IgD-negative memory B cell (primary cell): ENCODE measurements around the gene IWS1. TPM values are rescaled to one million over a fixed set of nuclear protein-coding genes. Genes with fewer than 3 reads are reported as not detected.
"Not testable (repeated sequence)": the region's sequence is repeated elsewhere in the genome, so short reads cannot be mapped to it uniquely, and the experiment has no call there.

Experiments used
- H3K27ac Mint-ChIP-seq, 3 donors: one replicate each; pipeline ENCODE4 v1.8.0; 2020 to 2022; ENCODE audit warnings: mild to moderate bottlenecking in 3 of 3, mixed read lengths in 3 of 3, moderate library complexity in 1 of 3
- H3K27me3 Mint-ChIP-seq: one replicate; pipeline ENCODE4 v1.8.0; 2021; ENCODE audit warnings: mixed read lengths
- H3K36me3 Mint-ChIP-seq: one replicate; pipeline ENCODE4 v1.8.0; 2020; ENCODE audit warnings: mild to moderate bottlenecking, mixed read lengths
- H3K4me1 Mint-ChIP-seq, 3 donors: one replicate each; pipeline ENCODE4 v1.8.0; 2020 to 2022; ENCODE audit warnings: mixed read lengths in 3 of 3, mild to moderate bottlenecking in 1 of 3
- H3K4me3 Mint-ChIP-seq, 4 donors: one replicate each; pipeline ENCODE4 v1.8.0; 2020 to 2022; ENCODE audit warnings: mild to moderate bottlenecking in 4 of 4, mixed read lengths in 4 of 4, moderate library complexity in 3 of 4
- H3K9me3 Mint-ChIP-seq, 3 donors: one replicate each; pipeline ENCODE4 v1.8.0; 2020 to 2021; ENCODE audit warnings: mixed read lengths in 3 of 3, mild to moderate bottlenecking in 1 of 3
- polyA plus RNA-seq: library from polyadenylated mRNA; unstranded; fragments of 300-500 nt; fragmentation: Illumina TruSeq; gene quantifications from one replicate; pipeline ENCODE4 v1.2.3, GENCODE V29; 2021

Gene IWS1
- polyA plus RNA-seq, 1 donor from 2014 or later: 30.0 TPM

DNA sequence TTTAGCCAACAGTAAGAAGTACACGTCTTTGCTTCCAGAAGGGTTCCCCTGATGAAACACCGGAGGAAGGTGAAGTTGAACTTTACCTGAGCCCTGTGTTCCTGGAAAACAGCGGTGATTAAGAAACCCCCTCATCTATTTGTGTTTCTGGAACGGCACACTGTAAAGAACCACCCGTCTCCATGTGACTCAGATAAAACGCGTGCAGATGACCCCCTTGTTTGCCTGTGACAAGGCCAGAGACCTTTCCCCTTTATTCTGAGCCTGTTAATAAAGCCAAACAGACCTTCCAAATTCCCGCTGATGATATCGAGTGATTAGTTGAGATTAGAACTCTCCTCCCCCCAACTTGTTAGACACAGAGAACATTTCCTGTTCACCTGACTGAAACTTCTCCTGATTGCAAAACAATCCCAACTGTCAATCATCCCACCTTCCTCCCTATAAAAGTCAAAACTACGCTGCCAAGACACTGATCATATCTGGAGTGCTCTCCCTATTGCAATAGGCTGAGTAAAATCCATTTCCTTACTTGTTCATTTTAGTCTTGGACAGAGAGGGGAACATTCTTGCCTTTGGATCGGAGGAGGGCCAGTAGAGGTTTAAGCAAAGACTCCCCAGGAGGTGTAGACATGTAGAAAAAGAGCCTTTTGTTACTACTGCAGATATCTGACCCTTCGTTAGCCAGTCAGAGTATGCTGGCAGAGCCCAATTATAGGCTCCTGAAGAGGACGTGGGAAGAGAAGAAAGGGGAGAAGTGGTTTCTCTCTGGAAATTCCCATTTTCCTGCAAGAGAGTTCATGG lies 914 bp upstream of the IWS1 start:
- no peaks in the 10 kb centered on the region for H3K27me3 Mint-ChIP-seq
- H3K36me3 Mint-ChIP-seq: no peaks in the 10 kb centered on the region
- H3K4me3 Mint-ChIP-seq: peak overlapping the region; percentile 96 to 100 (median 98)
- H3K27ac Mint-ChIP-seq: peak overlapping the region; percentile 99 to 100 (median 100)
- H3K4me1 Mint-ChIP-seq: peaks cover 20 to 25% (median 23%) of the 10 kb centered on the region in 3 donors
- H3K9me3 Mint-ChIP-seq: peaks cover 0 to 2% (median 0%) of the 10 kb centered on the region in 3 donors

DNA sequence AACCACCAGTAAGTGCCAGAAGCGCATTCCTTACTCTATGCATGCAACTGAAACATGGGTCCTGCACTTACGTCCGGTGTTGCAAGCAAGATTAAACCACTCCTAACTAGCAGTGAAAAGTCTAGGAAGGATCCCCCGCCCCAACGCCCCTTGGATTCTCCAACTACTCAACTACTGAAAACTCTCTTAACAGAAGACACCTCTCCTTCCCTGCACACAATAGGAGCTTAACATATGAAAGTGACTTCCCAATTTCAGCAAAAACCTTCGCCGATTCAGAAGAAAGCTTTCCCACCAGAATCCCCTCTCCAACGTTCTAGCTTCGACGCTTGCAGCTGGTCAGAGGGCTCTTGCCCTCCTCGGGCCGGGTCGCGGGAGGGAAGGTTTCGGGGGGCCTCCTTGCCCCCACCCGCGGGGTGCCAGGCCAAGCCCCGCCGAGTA lies 578 bp downstream of the IWS1 start:
- Mint-ChIP-seq H3K4me1 (peaks cover 23 to 26% (median 26%) of the 10 kb centered on the region in 3 donors), H3K9me3 (peaks cover 0 to 2% (median 0%) of the 10 kb centered on the region in 3 donors), H3K4me3 (peak overlapping the region; percentile 96 to 100 (median 98)), H3K27me3 (no peaks in the 10 kb centered on the region), H3K27ac (peak overlapping the region; percentile 99 to 100 (median 100)), H3K36me3 (peaks cover 3% of the 10 kb centered on the region)

DNA sequence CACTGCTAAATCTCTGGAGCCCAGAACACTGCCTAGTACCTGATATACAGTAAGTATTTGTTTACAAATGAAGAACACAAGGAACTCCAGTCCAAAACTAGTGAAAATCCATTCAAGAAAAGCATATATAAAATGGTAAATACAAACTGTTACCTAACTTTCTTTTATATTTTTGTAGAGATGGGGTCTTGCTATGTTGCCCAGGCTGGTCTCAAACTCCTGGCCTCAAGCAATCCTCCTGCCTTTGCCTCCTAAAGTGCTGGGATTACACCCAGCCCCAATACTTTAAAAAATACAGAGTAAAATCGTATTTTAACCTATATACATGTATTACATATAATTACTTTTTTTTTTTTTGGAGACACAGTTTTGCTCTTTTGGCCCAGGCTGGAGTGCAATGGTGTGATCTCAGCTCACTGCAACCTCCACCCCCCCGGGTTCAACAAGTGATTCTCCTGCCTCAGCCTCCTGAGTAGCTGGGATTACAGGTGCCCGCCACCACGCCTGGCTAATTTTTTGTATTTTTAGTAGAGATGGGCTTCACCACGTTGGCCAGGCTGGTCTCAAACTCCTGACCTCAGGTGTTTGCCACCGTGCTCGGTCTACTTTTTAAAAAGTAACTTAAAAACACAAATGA lies 2.0 kb downstream of the IWS1 start:
- H3K9me3 Mint-ChIP-seq, H3K36me3 Mint-ChIP-seq, H3K27me3 Mint-ChIP-seq: not testable (repeated sequence)
- Mint-ChIP-seq H3K27ac (peak overlapping the region in 1 of 3 donors; percentile 21), H3K4me3 (peak overlapping the region in 3 of 4 donors; percentile 71 to 74 (median 72)), H3K4me1 (peaks cover 27 to 32% (median 29%) of the 10 kb centered on the region in 3 donors)

DNA sequence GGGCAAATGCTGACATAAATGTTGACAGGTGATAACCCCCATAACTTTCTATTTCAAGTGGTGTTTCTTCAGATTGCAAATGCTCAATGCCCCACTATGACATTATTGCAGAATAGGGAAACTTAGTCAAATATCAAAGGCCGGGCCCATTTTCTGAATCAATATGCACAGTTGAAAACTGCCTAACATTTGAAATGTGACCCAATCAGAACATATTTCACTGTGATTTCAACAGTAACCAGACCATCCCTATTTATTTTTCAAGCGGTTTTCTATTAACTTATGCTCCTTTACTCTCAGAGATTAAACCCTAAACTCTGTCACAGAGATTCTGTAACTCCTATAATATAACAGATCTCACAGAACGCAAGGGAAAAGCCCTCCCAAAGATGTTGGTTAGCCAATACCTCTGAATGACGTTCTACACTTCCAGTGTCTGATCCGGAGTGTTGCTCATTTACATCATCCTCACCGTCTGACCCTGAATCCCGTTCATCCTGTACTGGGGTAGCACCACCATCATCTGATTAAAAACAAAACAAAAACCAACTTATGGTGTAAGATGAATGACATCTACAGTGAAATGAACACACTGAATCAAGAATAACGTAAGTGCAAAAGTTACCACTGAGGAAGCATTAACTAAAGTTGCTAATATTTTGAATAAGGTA lies 2.9 kb downstream of the IWS1 start:
- H3K27me3 Mint-ChIP-seq: no peaks in the 10 kb centered on the region
- peak overlapping the region in 2 of 3 donors; percentile 21 to 45 for H3K27ac Mint-ChIP-seq
- H3K36me3 Mint-ChIP-seq: peaks cover 5% of the 10 kb centered on the region
- peaks cover 27 to 32% (median 29%) of the 10 kb centered on the region in 3 donors for H3K4me1 Mint-ChIP-seq
- H3K9me3 Mint-ChIP-seq: no peaks in the 10 kb centered on the region
- peak overlapping the region in 3 of 4 donors; percentile 71 to 74 (median 72) for H3K4me3 Mint-ChIP-seq

DNA sequence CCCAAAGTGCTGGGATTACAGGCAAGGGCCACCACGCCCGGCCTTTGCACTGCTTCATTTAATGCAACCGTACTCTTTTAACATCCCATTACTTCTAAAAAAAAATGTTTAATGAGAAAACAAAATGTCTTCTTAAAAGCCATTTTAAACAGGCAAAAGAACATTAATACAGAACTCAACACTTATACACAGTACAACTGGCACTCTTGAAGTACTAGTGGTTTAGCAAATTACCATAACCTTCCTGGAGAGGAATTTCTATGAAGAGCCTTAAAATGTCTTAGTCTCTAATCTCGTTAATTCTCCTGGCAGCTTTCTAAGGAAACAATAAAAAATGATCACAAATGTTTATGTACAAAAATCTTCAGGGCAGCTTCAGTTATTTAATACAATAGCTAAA lies 5.9 kb downstream of the IWS1 start:
- H3K27ac Mint-ChIP-seq: no peak overlapping the region
- peaks cover 16% of the 10 kb centered on the region for H3K36me3 Mint-ChIP-seq
- peaks cover 23 to 36% (median 29%) of the 10 kb centered on the region in 3 donors for H3K4me1 Mint-ChIP-seq
- no peaks in the 10 kb centered on the region for H3K27me3 Mint-ChIP-seq
- H3K4me3 Mint-ChIP-seq: no peak overlapping the region
- H3K9me3 Mint-ChIP-seq: no peaks in the 10 kb centered on the region

DNA sequence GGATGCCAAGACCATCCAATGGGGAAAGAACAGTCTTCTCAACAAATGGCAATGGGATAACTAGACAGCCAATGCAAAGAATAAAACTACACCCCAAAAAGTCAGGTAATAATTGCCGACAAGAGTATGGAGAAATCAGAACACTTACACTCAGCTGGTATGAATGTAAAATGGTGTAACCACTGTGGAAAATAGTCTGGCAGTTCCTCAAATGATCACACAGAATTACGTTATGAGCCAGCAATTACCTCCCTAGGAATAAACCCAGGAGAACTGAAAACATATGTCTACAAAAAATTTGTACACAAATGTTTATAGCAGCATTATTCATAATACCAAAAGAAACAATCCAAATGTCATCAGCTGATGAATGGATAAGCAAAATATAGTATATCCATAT lies 8.8 kb downstream of the IWS1 start:
- peaks cover 25 to 38% (median 30%) of the 10 kb centered on the region in 3 donors for H3K4me1 Mint-ChIP-seq
- no peak overlapping the region for H3K4me3 Mint-ChIP-seq
- H3K27ac Mint-ChIP-seq: no peak overlapping the region
- H3K27me3 Mint-ChIP-seq: no peaks in the 10 kb centered on the region
- peaks cover 18% of the 10 kb centered on the region for H3K36me3 Mint-ChIP-seq
- no peaks in the 10 kb centered on the region for H3K9me3 Mint-ChIP-seq

DNA sequence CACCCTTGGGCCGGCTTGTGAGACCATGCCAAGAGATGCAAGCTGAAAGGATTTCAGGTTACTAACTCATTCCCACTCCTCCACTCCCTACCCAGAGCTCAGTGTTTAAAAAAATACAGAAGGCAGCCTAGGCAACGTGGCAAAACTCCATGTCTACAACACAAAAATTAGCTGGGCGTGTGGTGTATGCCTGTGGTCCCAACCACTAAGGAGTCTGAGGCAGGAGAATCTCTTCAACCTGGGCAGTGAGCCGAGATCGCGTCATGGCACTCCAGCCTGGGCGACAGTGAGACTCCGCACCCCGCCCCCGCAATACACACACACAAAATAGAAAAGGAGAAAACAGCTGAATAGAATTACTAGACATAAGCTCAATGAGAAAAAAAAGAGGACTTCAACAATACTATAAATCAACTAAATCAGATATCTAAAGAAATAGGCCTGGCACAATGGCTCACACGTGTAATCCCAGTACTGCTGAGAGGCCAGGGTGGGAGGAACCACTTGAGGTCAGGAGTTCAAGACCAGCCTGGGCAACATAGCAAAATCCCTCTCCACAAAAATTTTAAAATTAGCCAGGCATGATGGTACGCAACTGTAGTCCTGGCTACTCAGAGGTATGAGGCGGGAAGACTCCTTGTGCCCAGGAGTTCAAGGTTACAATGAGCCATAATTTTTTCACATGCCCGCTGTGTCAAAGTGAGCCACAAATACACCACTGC lies 10.1 kb downstream of the IWS1 start:
- H3K36me3 Mint-ChIP-seq: peaks cover 15% of the 10 kb centered on the region
- H3K27me3 Mint-ChIP-seq: no peaks in the 10 kb centered on the region
- peak overlapping the region; percentile 46 to 70 (median 52) for H3K27ac Mint-ChIP-seq
- H3K4me1 Mint-ChIP-seq: peaks cover 36 to 42% (median 36%) of the 10 kb centered on the region in 3 donors
- no peaks in the 10 kb centered on the region for H3K9me3 Mint-ChIP-seq
- H3K4me3 Mint-ChIP-seq: peak overlapping the region in 2 of 4 donors; percentile 54 to 81

DNA sequence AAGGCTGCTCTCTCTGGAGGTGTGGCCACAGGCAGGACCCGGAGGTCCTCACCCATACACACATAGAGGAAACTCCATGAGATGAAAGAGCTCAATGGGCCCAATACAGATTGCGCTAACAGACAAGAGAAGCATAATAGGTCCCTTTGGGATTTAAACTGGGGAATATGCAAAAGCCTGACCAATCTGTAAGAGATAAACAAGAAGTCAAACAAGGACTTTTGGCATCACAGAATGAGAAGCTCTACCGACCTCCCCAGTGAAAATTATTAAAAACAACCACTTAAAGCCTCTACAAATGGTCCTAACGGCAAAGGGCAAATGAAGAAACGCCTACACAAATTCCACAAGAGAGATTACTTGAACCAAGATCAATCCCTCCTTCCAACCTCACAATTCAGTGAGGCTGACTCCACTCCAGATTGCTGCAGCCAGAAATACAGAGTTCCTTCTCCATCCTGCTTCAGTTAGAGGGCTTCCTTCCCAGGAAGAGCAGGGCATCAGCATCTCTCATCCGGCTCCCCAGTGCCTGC lies 10.8 kb downstream of the IWS1 start:
- H3K27ac Mint-ChIP-seq: peak overlapping the region; percentile 46 to 70 (median 52)
- H3K4me1 Mint-ChIP-seq: peaks cover 40 to 46% (median 41%) of the 10 kb centered on the region in 3 donors
- H3K4me3 Mint-ChIP-seq: peak overlapping the region in 3 of 4 donors; percentile 49 to 68 (median 66)

DNA sequence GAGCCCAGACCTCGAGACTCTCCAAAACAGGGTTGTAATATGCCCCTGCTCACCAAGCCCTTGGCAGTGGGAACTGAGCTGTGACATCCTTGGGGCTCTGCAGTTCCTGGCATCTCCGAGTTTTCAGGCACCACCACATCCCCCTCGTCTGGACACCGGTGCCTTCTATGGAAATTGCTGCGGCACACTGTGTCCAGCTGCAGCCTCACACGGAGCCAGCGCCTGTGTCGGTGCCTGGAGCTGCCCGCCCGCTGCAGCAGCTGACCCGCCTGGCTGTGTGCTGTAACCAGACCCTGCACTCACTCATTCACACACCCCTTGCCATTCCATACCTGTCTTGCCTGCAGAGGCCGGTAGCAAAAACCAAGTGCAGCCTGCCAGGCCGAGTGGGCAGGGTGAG lies 11.8 kb downstream of the IWS1 start:
- Mint-ChIP-seq H3K4me1 (peaks cover 41 to 50% (median 47%) of the 10 kb centered on the region in 3 donors), H3K27ac (peak overlapping the region in 1 of 3 donors; percentile 52), H3K4me3 (peak overlapping the region in 1 of 4 donors; percentile 66), H3K36me3 (peaks cover 13% of the 10 kb centered on the region), H3K27me3 (no peaks in the 10 kb centered on the region), H3K9me3 (no peaks in the 10 kb centered on the region)

More for the DNA sequence above, 10.8 kb downstream of the IWS1 start:
- no peaks in the 10 kb centered on the region for H3K27me3 Mint-ChIP-seq
- peaks cover 15% of the 10 kb centered on the region for H3K36me3 Mint-ChIP-seq
- no peaks in the 10 kb centered on the region for H3K9me3 Mint-ChIP-seq

DNA sequence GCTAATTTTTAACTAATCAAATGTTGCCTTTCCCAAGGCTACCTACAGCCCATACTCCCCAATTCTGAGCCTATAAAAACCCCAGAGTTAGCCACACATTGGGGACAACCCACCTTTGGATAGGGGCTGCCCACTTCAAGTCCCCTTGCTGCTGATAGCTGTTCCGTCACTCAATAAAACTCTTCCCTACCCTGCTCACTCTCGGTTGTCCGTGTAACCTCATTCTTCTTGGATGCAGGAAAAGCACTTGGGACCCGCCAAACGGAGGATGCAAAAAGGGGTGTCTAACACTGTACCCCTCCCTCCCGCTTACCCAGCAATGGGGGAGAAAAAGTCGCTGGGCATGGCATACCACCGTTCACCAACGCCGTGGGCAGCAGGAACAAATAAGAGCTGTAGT lies 12.2 kb downstream of the IWS1 start:
- H3K9me3 Mint-ChIP-seq: no peaks in the 10 kb centered on the region
- no peaks in the 10 kb centered on the region for H3K27me3 Mint-ChIP-seq
- H3K4me3 Mint-ChIP-seq: no peak overlapping the region
- no peak overlapping the region for H3K27ac Mint-ChIP-seq
- H3K4me1 Mint-ChIP-seq: peaks cover 41 to 50% (median 49%) of the 10 kb centered on the region in 3 donors
- peaks cover 13% of the 10 kb centered on the region for H3K36me3 Mint-ChIP-seq

DNA sequence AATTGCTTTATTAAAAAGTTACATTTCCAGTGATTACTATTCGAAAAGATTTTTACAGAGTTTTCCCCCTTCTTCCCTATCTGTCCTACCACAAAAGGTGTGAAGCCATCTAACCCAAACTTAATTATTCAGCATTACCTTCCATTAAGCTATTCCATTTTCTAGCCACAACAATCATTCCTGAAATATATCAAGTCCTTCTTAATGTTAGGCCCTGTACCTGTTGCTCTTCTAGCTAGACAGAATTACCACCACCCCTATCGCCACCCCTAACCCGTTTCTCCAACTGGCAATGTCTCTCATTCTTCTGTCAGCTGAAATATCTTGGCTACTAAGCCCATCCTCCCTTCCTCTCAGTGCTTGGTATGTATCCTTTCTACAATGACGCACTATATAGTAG lies 13.9 kb downstream of the IWS1 start:
- Mint-ChIP-seq H3K27me3 (no peaks in the 10 kb centered on the region), H3K36me3 (peaks cover 8% of the 10 kb centered on the region), H3K27ac (peak overlapping the region in 1 of 3 donors; percentile 3), H3K9me3 (no peaks in the 10 kb centered on the region), H3K4me3 (no peak overlapping the region), H3K4me1 (peaks cover 45 to 63% (median 57%) of the 10 kb centered on the region in 3 donors)

DNA sequence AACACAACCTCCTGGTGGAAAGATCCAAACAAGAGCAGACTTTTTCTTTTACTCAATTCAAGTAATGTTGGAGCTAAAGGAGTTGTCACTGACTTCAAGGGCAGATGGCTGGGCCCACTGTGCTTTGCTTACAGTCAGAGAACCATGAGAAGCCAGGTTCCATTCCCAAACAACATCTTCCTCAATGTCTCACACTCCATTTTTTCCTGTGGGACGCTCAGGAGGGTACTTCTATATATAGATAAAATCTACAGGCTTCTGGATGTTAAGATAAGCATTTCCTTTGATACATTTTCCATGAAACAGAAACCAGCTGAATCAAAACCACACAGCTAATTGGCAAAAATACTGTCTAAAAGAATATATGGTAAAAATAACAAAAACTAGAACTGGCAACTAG lies 14.4 kb downstream of the IWS1 start:
- H3K27me3 Mint-ChIP-seq: no peaks in the 10 kb centered on the region
- no peak overlapping the region for H3K27ac Mint-ChIP-seq
- peaks cover 4% of the 10 kb centered on the region for H3K36me3 Mint-ChIP-seq
- no peaks in the 10 kb centered on the region for H3K9me3 Mint-ChIP-seq
- H3K4me3 Mint-ChIP-seq: no peak overlapping the region
- peaks cover 47 to 60% (median 55%) of the 10 kb centered on the region in 3 donors for H3K4me1 Mint-ChIP-seq

DNA sequence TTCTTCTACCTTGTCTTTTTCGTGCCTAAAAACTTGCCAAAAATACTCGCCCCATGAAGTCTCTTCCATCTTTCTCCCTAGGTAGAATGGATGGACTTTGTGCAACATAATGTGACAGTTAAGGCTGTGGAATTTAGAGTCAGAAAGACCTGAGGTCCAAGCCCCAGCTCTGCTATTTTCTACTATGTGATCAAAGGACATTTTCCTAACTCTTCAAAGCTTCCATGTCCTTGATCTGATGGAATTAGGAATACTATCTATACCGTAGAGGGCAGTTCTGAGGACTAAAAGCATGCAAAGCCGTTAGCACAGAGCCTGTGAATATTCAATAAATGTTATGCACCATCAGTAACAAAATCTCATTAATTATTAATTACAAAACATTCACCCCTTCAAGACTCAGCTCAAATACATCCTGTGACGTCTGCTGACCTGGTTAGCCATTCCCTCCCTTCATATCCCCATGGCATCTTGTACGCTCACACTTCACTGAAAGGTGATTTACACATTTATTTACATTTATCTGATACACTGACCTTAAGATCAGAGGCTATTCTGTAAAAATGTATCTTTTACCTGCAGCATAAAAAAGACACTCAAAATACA lies 15.1 kb downstream of the IWS1 start:
- peak overlapping the region in 1 of 3 donors; percentile 79 for H3K27ac Mint-ChIP-seq
- no peak overlapping the region for H3K4me3 Mint-ChIP-seq
- H3K27me3 Mint-ChIP-seq: no peaks in the 10 kb centered on the region
- peaks cover 3% of the 10 kb centered on the region for H3K36me3 Mint-ChIP-seq
- H3K4me1 Mint-ChIP-seq: peaks cover 50 to 60% (median 53%) of the 10 kb centered on the region in 3 donors
- no peaks in the 10 kb centered on the region for H3K9me3 Mint-ChIP-seq

DNA sequence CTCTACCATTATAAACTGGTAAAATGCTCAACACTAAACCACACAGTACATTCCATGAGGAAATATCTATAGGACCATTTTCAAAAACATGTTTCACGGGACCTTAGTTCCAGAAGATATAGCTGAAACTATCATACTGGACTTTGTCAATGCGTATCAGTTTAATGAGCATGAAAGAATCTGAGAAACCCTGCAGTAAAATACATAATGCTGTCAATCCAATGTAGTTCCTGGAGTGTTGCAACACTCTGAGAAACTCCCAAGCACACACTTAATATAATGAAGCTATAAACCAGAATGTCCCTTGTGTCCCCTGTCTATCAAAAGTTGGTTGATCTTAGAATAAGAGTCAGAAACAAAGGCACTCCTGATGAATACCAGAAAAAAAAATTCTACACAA lies 16.2 kb downstream of the IWS1 start:
- Mint-ChIP-seq H3K4me3 (no peak overlapping the region), H3K36me3 (peaks cover 1% of the 10 kb centered on the region), H3K27ac (no peak overlapping the region)

More for the DNA sequence above, 16.2 kb downstream of the IWS1 start:
- Mint-ChIP-seq H3K27me3 (no peaks in the 10 kb centered on the region), H3K4me1 (peaks cover 46 to 53% (median 49%) of the 10 kb centered on the region in 3 donors), H3K9me3 (no peaks in the 10 kb centered on the region)
